ENCODE data around the gene TULP4. TPM values are rescaled to one million over a fixed set of nuclear protein-coding genes. Genes with fewer than 3 reads are reported as not detected.

TULP4 gene
- polyA plus RNA-seq, 3 donors: 6.5 to 10.6 (median 7.9) TPM

GRCh38 chr6:158383057-158383456 lies 70.8 kb downstream of the TULP4 start:
- 83% methylated on average over 1 of the region's 1 CpG for WGBS (ENCODE audit: insufficient coverage)
- H3K36me3 ChIP-seq (replicated peaks in 1 of 2; ENCODE audit: control insufficient read depth in 1 of 2, insufficient read depth in 2 of 2, low read length in 2 of 2): no peaks in the 10 kb centered on the region
- no peaks in the 10 kb centered on the region for H3K9me3 ChIP-seq (replicated peaks in 1 of 2; ENCODE audit: control insufficient read depth in 1 of 2, insufficient read depth in 1 of 2, low read length in 2 of 2)
- H3K79me2 ChIP-seq (ENCODE audit: insufficient read depth, low read length): no peaks in the 10 kb centered on the region
- Mint-ChIP-seq H3K27ac (no peak overlapping the region), H3K4me1 (peaks cover 3% of the 10 kb centered on the region), H3K27me3 (ENCODE audit: low read depth in 3 of 3) (peaks cover 0 to 2% (median 0%) of the 10 kb centered on the region in 3 donors), H3K36me3 (no peaks in the 10 kb centered on the region), H3K9me3 (peaks cover 0 to 2% (median 0%) of the 10 kb centered on the region in 7 donors), H3K4me3 (no peak overlapping the region)
- H3K27me3 ChIP-seq (ENCODE audit: control insufficient read depth in 2 of 2, insufficient read depth in 2 of 2, low read length in 2 of 2): no peaks in the 10 kb centered on the region
- H2AFZ ChIP-seq (ENCODE audit: insufficient read depth, low read depth, low read length, poor library complexity, severe bottlenecking): no peak overlapping the region
- intact Hi-C loops (cut with micrococcal nuclease): no loop called here
- H3K9ac ChIP-seq (ENCODE audit: insufficient read depth, low read length, poor library complexity, severe bottlenecking): no peak overlapping the region
- no peak overlapping the region for H3K4me2 ChIP-seq (replicated peaks; ENCODE audit: extremely low read depth, low read length, poor library complexity, severe bottlenecking)
- H4K20me1 ChIP-seq (ENCODE audit: insufficient read depth, low read length): peaks cover 20% of the 10 kb centered on the region
- DNase-seq: no peak
- TF ChIP-seq CTCF (IDR thresholded peaks at IDR 0.05): no peak
- H3K27ac ChIP-seq (ENCODE audit: low read depth in 1 of 2, low read length in 2 of 2): no peak overlapping the region
- H3K4me3 ChIP-seq (replicated peaks in 1 of 3; ENCODE audit: low read depth in 2 of 3, low read length in 3 of 3): no peak overlapping the region
- no peaks in the 10 kb centered on the region for H3K4me1 ChIP-seq (ENCODE audit: control insufficient read depth in 1 of 2, insufficient read depth in 2 of 2, low read length in 2 of 2)

GRCh38 chr6:158383542-158383941 lies 71.3 kb downstream of the TULP4 start:
- H4K20me1 ChIP-seq (ENCODE audit: insufficient read depth, low read length): peaks cover 20% of the 10 kb centered on the region
- intact Hi-C loops (cut with micrococcal nuclease): no loop called here
- H2AFZ ChIP-seq (ENCODE audit: insufficient read depth, low read depth, low read length, poor library complexity, severe bottlenecking): no peak overlapping the region
- H3K4me1 Mint-ChIP-seq: peaks cover 3% of the 10 kb centered on the region
- H3K27me3 Mint-ChIP-seq (ENCODE audit: low read depth in 3 of 3): peaks cover 0 to 2% (median 0%) of the 10 kb centered on the region in 3 donors
- no peak overlapping the region for H3K4me3 Mint-ChIP-seq
- DNase-seq: no peak
- H3K36me3 Mint-ChIP-seq: no peaks in the 10 kb centered on the region
- no peaks in the 10 kb centered on the region for H3K9me3 ChIP-seq (replicated peaks in 1 of 2; ENCODE audit: control insufficient read depth in 1 of 2, insufficient read depth in 1 of 2, low read length in 2 of 2)
- peaks cover 0 to 2% (median 0%) of the 10 kb centered on the region in 7 donors for H3K9me3 Mint-ChIP-seq
- WGBS (ENCODE audit: insufficient coverage): 100% methylated on average over 3 of the region's 3 CpGs
- H3K27ac ChIP-seq (ENCODE audit: low read depth in 1 of 2, low read length in 2 of 2): no peak overlapping the region
- no peak overlapping the region for H3K4me2 ChIP-seq (replicated peaks; ENCODE audit: extremely low read depth, low read length, poor library complexity, severe bottlenecking)
- H3K79me2 ChIP-seq (ENCODE audit: insufficient read depth, low read length): no peaks in the 10 kb centered on the region
- no peak overlapping the region for H3K27ac Mint-ChIP-seq
- no peak overlapping the region for H3K9ac ChIP-seq (ENCODE audit: insufficient read depth, low read length, poor library complexity, severe bottlenecking)
- TF ChIP-seq CTCF (IDR thresholded peaks at IDR 0.05): no peak
- no peaks in the 10 kb centered on the region for H3K27me3 ChIP-seq (ENCODE audit: control insufficient read depth in 2 of 2, insufficient read depth in 2 of 2, low read length in 2 of 2)
- H3K4me1 ChIP-seq (ENCODE audit: control insufficient read depth in 1 of 2, insufficient read depth in 2 of 2, low read length in 2 of 2): no peaks in the 10 kb centered on the region
- no peaks in the 10 kb centered on the region for H3K36me3 ChIP-seq (replicated peaks in 1 of 2; ENCODE audit: control insufficient read depth in 1 of 2, insufficient read depth in 2 of 2, low read length in 2 of 2)
- H3K4me3 ChIP-seq (replicated peaks in 1 of 3; ENCODE audit: low read depth in 2 of 3, low read length in 3 of 3): no peak overlapping the region
